ENCODE results near the gene NEUROD4. TPM values are rescaled to one million over a fixed set of nuclear protein-coding genes. Genes with fewer than 3 reads are reported as not detected.

Gene NEUROD4
- total RNA-seq, 1 donor from 2014 or later = not detected

- peaks cover 2% of the 10 kb centered on the region for H3K27me3 ChIP-seq (ENCODE audit: control insufficient read depth, insufficient read depth, low read length)
- TF ChIP-seq CTCF (IDR thresholded peaks at IDR 0.05; ENCODE audit: insufficient read depth, low read length, severe bottlenecking) = no peak
- no peaks in the 10 kb centered on the region for H3K36me3 ChIP-seq (ENCODE audit: control insufficient read depth, insufficient read depth, low read length)
- no peak for FAIRE-seq
- DNase-seq (ENCODE audit: low read depth) = no peak
- H3K4me3 ChIP-seq (ENCODE audit: low read depth, low read length) = no peak overlapping the region
These were observed 28.4 kb upstream of the NEUROD4 start for GRCh38 chr12:54991161-54991990.

DNA sequence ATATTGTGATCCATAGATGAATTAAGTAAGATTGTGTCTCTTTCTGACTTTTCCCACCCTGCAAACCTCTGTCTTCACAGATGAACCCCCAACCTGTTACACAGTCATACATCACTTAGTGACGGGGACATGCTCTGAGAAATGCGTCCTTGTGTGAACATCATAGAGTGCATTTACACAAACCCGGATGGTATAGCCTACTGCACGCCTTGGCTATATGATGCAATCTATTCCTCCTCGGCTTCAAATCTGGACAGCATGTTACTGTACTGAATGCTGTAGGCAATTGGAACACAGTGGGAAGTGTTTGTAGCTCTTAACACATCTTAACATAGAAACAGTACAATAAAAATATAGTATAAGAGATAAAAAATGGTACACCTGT, 27.8 kb upstream of the NEUROD4 start:
- no peak overlapping the region for H3K4me3 ChIP-seq (ENCODE audit: low read depth, low read length)
- H3K27me3 ChIP-seq (ENCODE audit: control insufficient read depth, insufficient read depth, low read length) = peaks cover 2% of the 10 kb centered on the region
- DNase-seq (ENCODE audit: low read depth) = no peak
- FAIRE-seq = no peak
- TF ChIP-seq CTCF (IDR thresholded peaks at IDR 0.05; ENCODE audit: insufficient read depth, low read length, severe bottlenecking) = no peak
- no peaks in the 10 kb centered on the region for H3K36me3 ChIP-seq (ENCODE audit: control insufficient read depth, insufficient read depth, low read length)

DNA sequence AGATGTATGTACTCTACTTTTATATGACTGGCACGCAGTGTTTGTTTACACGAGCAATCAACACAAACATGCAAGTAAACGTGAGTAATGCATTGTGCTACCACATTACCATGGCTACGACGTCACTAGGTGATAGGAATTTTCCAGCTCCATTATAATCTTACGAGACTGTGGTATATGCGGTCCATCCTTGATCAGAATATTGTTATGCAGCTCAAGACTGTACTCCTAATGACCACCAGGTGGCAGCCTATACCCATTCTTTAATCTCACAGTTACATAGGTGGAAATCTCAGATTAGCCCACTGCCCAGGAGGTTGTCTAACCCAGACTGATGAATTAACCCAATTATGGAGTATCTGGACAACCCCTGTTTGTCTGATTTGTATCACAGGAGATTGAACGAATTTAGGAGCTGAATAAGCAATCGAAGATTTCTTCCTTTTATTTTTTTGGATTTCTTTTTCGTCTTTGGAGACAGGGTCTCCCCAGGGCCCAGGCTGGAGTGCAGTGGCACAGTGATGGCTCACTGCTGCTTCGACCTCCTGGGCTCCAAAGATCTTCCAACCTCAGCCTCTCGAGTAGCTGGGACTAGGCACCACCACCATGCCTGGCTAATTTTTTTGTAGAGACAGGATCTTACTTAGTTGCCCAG, 26.5 kb upstream of the NEUROD4 start:
- DNase-seq (ENCODE audit: low read depth) = peak; percentile 68
- TF ChIP-seq CTCF (IDR thresholded peaks at IDR 0.05; ENCODE audit: insufficient read depth, low read length, severe bottlenecking) = peak; percentile 65
- Histone ChIP-seq H3K27me3 (ENCODE audit: control insufficient read depth, insufficient read depth, low read length) (peaks cover 2% of the 10 kb centered on the region), H3K4me3 (ENCODE audit: low read depth, low read length) (no peak overlapping the region), H3K36me3 (ENCODE audit: control insufficient read depth, insufficient read depth, low read length) (no peaks in the 10 kb centered on the region)
- peak; percentile 13 for FAIRE-seq

DNA sequence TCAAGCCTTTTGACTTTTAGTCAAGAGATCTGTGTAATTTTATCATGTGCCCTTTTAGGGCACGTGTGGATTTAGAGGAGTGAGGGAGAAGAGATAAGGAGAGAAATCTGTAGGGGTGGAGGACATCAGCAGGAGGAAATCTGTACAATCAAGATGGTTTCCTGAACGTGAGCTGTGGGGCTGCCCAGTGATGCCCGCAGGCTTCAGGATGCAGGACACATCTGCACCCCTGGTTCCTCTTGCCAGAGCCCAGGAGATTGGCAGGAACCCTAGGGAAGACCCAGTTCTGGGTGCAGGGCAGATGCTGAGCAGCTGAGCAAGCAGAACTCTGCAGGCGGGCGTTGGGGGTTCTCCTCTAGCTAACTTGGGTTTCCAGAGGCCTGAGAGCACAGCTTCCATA, 23.6 kb upstream of the NEUROD4 start:
- DNase-seq (ENCODE audit: low read depth) = no peak
- H3K4me3 ChIP-seq (ENCODE audit: low read depth, low read length) = no peak overlapping the region
- no peak for FAIRE-seq
- TF ChIP-seq CTCF (IDR thresholded peaks at IDR 0.05; ENCODE audit: insufficient read depth, low read length, severe bottlenecking) = no peak
- no peaks in the 10 kb centered on the region for H3K36me3 ChIP-seq (ENCODE audit: control insufficient read depth, insufficient read depth, low read length)
- peaks cover under 1% of the 10 kb centered on the region for H3K27me3 ChIP-seq (ENCODE audit: control insufficient read depth, insufficient read depth, low read length)

DNA sequence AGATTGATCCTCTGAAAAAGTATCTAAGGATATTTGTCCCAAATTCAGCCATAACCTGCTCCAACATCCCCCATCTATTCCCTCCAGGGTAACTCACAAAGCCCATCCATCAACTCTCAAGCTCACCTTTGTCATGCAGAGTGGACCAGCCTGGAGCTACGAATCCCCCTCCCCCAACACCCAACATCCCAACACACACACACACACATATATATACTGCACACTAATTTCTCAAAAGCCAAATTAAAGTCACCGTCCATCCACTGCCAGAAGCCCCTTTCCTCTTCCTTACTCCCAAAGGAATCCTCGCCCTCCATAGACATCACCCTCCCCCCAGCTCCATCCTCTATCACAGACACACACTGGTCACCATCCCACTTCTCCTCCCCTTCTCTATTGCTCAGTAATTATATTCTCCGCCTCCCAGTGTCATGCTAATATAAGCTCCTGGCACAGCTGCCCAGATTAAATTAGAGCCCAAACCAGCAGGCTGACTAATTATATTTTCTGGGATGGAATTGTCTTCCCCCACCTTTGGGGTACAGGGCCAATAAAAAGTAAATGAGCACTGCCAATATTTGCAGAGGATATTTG, 21.7 kb upstream of the NEUROD4 start:
- TF ChIP-seq CTCF (IDR thresholded peaks at IDR 0.05; ENCODE audit: insufficient read depth, low read length, severe bottlenecking) = no peak
- H3K27me3 ChIP-seq (ENCODE audit: control insufficient read depth, insufficient read depth, low read length) = no peaks in the 10 kb centered on the region
- FAIRE-seq = no peak
- no peak overlapping the region for H3K4me3 ChIP-seq (ENCODE audit: low read depth, low read length)
- no peaks in the 10 kb centered on the region for H3K36me3 ChIP-seq (ENCODE audit: control insufficient read depth, insufficient read depth, low read length)
- DNase-seq (ENCODE audit: low read depth) = no peak

All from bronchial epithelial cell (primary cell).